Glomerular visceral epithelial cell (primary cell): ENCODE measurements around the gene MYH4.

Experiments
- DNase-seq: peaks from one replicate; pipeline ENCODE4 v3.0.0-alpha.2; 2016; ENCODE audit errors: extremely low spot score

MYH4 gene

GRCh38 chr17:10421900-10422542 lies 47.3 kb downstream of the MYH4 start, which contains the start of gene MYH8:
TSS of gene MYH8 (minus strand) at chr17:10421950. CDS start at chr17:10420227, 1,723 bp downstream.
- DNase-seq = no peak

- no peak for DNase-seq
These were observed 48.1 kb downstream of the MYH4 start for GRCh38 chr17:10421211-10421610.

- no peak for DNase-seq
These were observed 48.5 kb downstream of the MYH4 start for GRCh38 chr17:10420811-10421210.

GRCh38 chr17:10417431-10417830 lies 51.9 kb downstream of the MYH4 start:
- no peak for DNase-seq

- DNase-seq = no peak
These were observed 54.2 kb downstream of the MYH4 start for GRCh38 chr17:10415161-10415560.

- DNase-seq = no peak
These were observed 65.8 kb downstream of the MYH4 start for GRCh38 chr17:10403589-10403988.

GRCh38 chr17:10398352-10398751 lies 71.0 kb downstream of the MYH4 start:
- no peak for DNase-seq

GRCh38 chr17:10396524-10397163 lies 72.7 kb downstream of the MYH4 start:
- DNase-seq = no peak

GRCh38 chr17:10394201-10394887 lies 75.0 kb downstream of the MYH4 start:
- no peak for DNase-seq
